Heart left ventricle (tissue), 16 donors: ENCODE results near the gene HTR4. TPM values are rescaled to one million over a fixed set of nuclear protein-coding genes. Genes with fewer than 3 reads are reported as not detected.

ENCODE experiments used
- ATAC-seq, 4 donors: fragments of 200-7000 bp; cut with Tn5 transposase; one replicate each; pipeline ENCODE4 v1.9.1; 2020 to 2022; ENCODE audit warnings: moderate library complexity in 4 of 4, mild to moderate bottlenecking in 3 of 4, moderate number of reproducible peaks in 1 of 4
- DNase-seq, 5 donors: peaks; one replicate each; pipeline ENCODE4 v3.0.0-alpha.2; 2020
- H3K27ac ChIP-seq, 12 donors: fragments of 200-600 bp; sonication (generic) in 4 of 12; one replicate each; pipeline versions ENCODE4 v1.5.0 to v1.8.0; 2016 to 2022; ENCODE audit warnings: mild to moderate bottlenecking in 2 of 12
- H3K27me3 ChIP-seq, 9 donors: fragments of 200-600 bp; sonication (generic) in 2 of 9; one replicate each; pipeline versions ENCODE4 v1.5.1 to v1.8.0; 2016 to 2022; ENCODE audit warnings: mild to moderate bottlenecking in 3 of 9
- H3K36me3 ChIP-seq, 9 donors: fragments of 200-600 bp; sonication (generic) in 2 of 9; one replicate each; pipeline versions ENCODE4 v1.5.0 to v1.8.0; 2018 to 2022; ENCODE audit warnings: mild to moderate bottlenecking in 2 of 9
- H3K4me1 ChIP-seq, 12 donors: fragments of 200-600 bp; sonication (generic) in 4 of 12; one replicate each; pipeline versions ENCODE4 v1.5.0 to v1.8.0; 2016 to 2022; ENCODE audit warnings: mild to moderate bottlenecking in 3 of 12
- H3K4me3 ChIP-seq, 12 donors: fragments of 200-600 bp; sonication (generic) in 4 of 12; one replicate each; pipeline versions ENCODE4 v1.5.0 to v1.8.0; 2017 to 2022; ENCODE audit warnings: mild to moderate bottlenecking in 9 of 12, moderate library complexity in 4 of 12
- H3K9me3 ChIP-seq, 12 donors: fragments of 200-600 bp; sonication (generic) in 4 of 12; one replicate each; pipeline versions ENCODE4 v1.5.0 to v1.8.0; 2016 to 2022; ENCODE audit warnings: mild to moderate bottlenecking in 1 of 12
- POLR2A ChIP-seq, 2 donors: fragments of 450-650 bp; IDR thresholded peaks; one replicate each; pipeline ENCODE4 v1.6.1; 2017; ENCODE audit warnings: antibody characterized with exemption in 2 of 2, mild to moderate bottlenecking in 2 of 2, moderate library complexity in 2 of 2
- WGBS, 4 donors: extraction: QIAGEN DNeasy Blood & Tissue Kit in 2 of 4; methylation state at CpG; one replicate each; pipeline versions ENCODE4 v1.1.5 to v1.1.7; 2013 to 2018; 5-methylcytosine and 5-hydroxymethylcytosine counted together
- intact Hi-C, 10 donors: fragments of 100-400 bp; cut with DNase I; formaldehyde crosslinking; loops; one replicate each; pipeline versions ENCODE4 v1.11.1 to v1.14.2; 2022
- polyA plus RNA-seq, 2 donors: library from polyadenylated mRNA; stranded (reverse); fragments of 200-250 nt; gene quantifications; one replicate each; pipeline ENCODE4 v1.2.3, GENCODE V29; 2013
- total RNA-seq, 9 donors: library from RNA; depleted of rRNA in 2 of 9; stranded (reverse); fragments of >200 nt in 2 of 9; fragmentation: NEBNext Ultra II Directional in 3 of 9; extraction: Animal tissue kit (Norgen Biotek cat#: 25700) in 3 of 9; gene quantifications; one replicate each; pipeline versions ENCODE4 v1.1.0 to v1.2.4, GENCODE V29; 2016 to 2023
- TF ChIP-seq, protein P1 (sequence below), 12 donors: fragments of 200-600 bp; sonication (generic) in 4 of 12; IDR thresholded peaks; one replicate each; pipeline versions ENCODE4 v1.5.0 to v1.8.0; 2018 to 2022; ENCODE audit warnings: antibody characterized with exemption in 12 of 12, mild to moderate bottlenecking in 5 of 12
- donor health status: ischemic (EF 13 %, LVEDD 7.1; RV severe dilation, severe dysfunction).
- donor health status: healthy with polysubstance abuse.
- donor health status: DM: no; HTN: yes; CAD: no.
- donor health status: DM: no; HTN: no; CAD: no.
- donor health status: ischemic (EF 25% LVEDD 6.9; RV normal size, moderate dysfunction).
- donor health status: ischemic (EF 25% LVEDD 5.7; RV mildly dilated, moderate dysfunction).
- donor health status: healthy.
- donor health status: DM: yes; HTN: yes; CAD: no.
- donor health status: ischemic (EF 35%, LVEDD 5.7; RV mildly dilated, moderate dysfunction).
- donor health status: nonischemic (EF 11% LVEDD 7.7; RV severe dilation, severe dysfunction).
- donor health status: DM: yes; HTN: yes; CAD: no.
- donor health status: PGD.
- donor health status: ischemic (EF 29% LVEDD 5.4; RV normal size, mild dysfunction).
- donor health status: nonischemic (EF 23%, LVEDD 6.1; RV moderate dilation, normal function).

The HTR4 gene
- total and polyA plus RNA-seq, 11 donors = 0.11 to 1.6 (median 0.27) TPM; not detected in 4

GRCh38 chr5:148499452-148499851, 154.9 kb downstream of the HTR4 start:
- no peak for TF ChIP-seq POLR2A (IDR thresholded peaks at IDR 0.05)
- TF ChIP-seq, protein P1, sequence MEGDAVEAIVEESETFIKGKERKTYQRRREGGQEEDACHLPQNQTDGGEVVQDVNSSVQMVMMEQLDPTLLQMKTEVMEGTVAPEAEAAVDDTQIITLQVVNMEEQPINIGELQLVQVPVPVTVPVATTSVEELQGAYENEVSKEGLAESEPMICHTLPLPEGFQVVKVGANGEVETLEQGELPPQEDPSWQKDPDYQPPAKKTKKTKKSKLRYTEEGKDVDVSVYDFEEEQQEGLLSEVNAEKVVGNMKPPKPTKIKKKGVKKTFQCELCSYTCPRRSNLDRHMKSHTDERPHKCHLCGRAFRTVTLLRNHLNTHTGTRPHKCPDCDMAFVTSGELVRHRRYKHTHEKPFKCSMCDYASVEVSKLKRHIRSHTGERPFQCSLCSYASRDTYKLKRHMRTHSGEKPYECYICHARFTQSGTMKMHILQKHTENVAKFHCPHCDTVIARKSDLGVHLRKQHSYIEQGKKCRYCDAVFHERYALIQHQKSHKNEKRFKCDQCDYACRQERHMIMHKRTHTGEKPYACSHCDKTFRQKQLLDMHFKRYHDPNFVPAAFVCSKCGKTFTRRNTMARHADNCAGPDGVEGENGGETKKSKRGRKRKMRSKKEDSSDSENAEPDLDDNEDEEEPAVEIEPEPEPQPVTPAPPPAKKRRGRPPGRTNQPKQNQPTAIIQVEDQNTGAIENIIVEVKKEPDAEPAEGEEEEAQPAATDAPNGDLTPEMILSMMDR (IDR thresholded peaks at IDR 0.05) = no peak
- no peaks in the 10 kb centered on the region for H3K36me3 ChIP-seq
- DNase-seq (no peak), ATAC-seq (no peak)
- H3K4me3 ChIP-seq = no peak overlapping the region
- H3K27me3 ChIP-seq = no peaks in the 10 kb centered on the region
- no peaks in the 10 kb centered on the region for H3K9me3 ChIP-seq
- H3K4me1 ChIP-seq = no peaks in the 10 kb centered on the region
- intact Hi-C loops = no loop called here
- H3K27ac ChIP-seq = no peak overlapping the region
- 85 to 94% (median 87%) methylated on average over 1 of the region's 1 CpG for WGBS, 4 donors

GRCh38 chr5:148497757-148498156, 156.6 kb downstream of the HTR4 start:
- H3K4me1 ChIP-seq = no peaks in the 10 kb centered on the region
- intact Hi-C loops = no loop called here
- DNase-seq = no peak
- H3K36me3 ChIP-seq = no peaks in the 10 kb centered on the region
- H3K4me3 ChIP-seq = no peak overlapping the region
- no peak for TF ChIP-seq POLR2A (IDR thresholded peaks at IDR 0.05)
- TF ChIP-seq, protein P1 (IDR thresholded peaks at IDR 0.05) = no peak
- no peak for ATAC-seq
- no peaks in the 10 kb centered on the region for H3K27me3 ChIP-seq
- WGBS, 4 donors = 81 to 88% (median 86%) methylated on average over 1 of the region's 1 CpG
- no peak overlapping the region for H3K27ac ChIP-seq
- no peaks in the 10 kb centered on the region for H3K9me3 ChIP-seq

DNA sequence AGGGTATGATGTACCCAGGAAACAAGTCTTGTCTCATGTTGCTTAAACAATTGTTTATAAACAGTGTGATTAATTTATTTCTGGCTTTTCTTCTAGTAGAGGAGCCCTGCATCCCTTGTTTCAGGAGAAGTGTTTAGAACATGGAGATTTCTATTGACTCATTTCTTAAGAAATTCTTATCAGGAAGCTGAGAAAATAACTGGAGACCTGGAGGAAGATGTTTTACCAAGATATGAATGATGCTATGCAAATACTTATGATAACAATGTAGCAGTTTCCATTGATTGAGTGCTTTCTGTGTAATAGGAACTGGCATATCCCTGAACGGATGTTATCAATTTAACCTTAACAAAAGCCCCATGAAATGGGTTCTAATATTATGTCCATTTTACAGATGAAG, 162.0 kb downstream of the HTR4 start:
- no peak for TF ChIP-seq POLR2A (IDR thresholded peaks at IDR 0.05)
- TF ChIP-seq, protein P1 (IDR thresholded peaks at IDR 0.05) = no peak
- 72 to 93% (median 91%) methylated on average over 1 of the region's 1 CpG for WGBS, 4 donors
- Histone ChIP-seq H3K4me3 (no peak overlapping the region), H3K4me1 (peaks cover 0 to 14% (median 0%) of the 10 kb centered on the region in 12 donors), H3K9me3 (no peaks in the 10 kb centered on the region), H3K27ac (no peak overlapping the region), H3K36me3 (no peaks in the 10 kb centered on the region), H3K27me3 (no peaks in the 10 kb centered on the region)
- ATAC-seq (no peak), DNase-seq (no peak)
- intact Hi-C loops = no loop called here

DNA sequence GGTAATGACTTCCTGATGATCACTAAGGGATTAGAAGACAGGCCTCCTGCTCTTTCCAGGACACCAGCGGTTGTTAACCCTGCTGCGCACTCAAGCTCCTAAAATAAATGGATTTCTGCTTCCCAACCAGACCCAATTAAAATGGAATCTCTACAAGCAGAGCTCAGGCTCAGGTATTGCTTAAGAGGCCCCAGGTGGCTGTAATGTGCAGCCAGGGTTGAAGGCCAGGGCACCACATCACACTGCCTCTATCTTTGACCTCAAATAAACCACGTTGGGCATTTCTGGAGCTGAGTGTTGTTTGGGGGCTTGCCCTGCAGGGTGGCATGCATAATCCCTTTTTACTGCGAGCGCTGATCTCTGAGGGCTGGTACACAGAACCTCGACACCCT, 162.5 kb downstream of the HTR4 start:
- DNase-seq = no peak
- WGBS, 4 donors = 62 to 78% (median 74%) methylated on average over 6 of the region's 6 CpGs
- Histone ChIP-seq H3K9me3 (no peaks in the 10 kb centered on the region), H3K27ac (peak overlapping the region in 5 of 12 donors; percentile 11 to 50 (median 39)), H3K4me3 (no peak overlapping the region), H3K4me1 (peaks cover 0 to 14% (median 0%) of the 10 kb centered on the region in 12 donors), H3K27me3 (no peaks in the 10 kb centered on the region), H3K36me3 (no peaks in the 10 kb centered on the region)
- intact Hi-C loops = no loop called here
- no peak for TF ChIP-seq POLR2A (IDR thresholded peaks at IDR 0.05)
- TF ChIP-seq, protein P1 (IDR thresholded peaks at IDR 0.05) = no peak
- no peak for ATAC-seq
